Heart right ventricle (tissue), 16 donors: ENCODE results near the gene MFSD6. TPM values are rescaled to one million over a fixed set of nuclear protein-coding genes. Genes with fewer than 3 reads are reported as not detected.

Experiments used
- ATAC-seq, 8 donors: fragments of 200-7000 bp; cut with Tn5 transposase; one replicate each; pipeline ENCODE4 v1.9.1; 2020; ENCODE audit warnings: mild to moderate bottlenecking in 8 of 8, moderate library complexity in 8 of 8, moderate number of reproducible peaks in 1 of 8
- DNase-seq, 2 donors: peaks; one replicate each; pipeline ENCODE4 v3.0.0-alpha.2; 2020
- H3K27ac ChIP-seq, 10 donors: fragments of 200-600 bp; sonication (generic) in 2 of 10; one replicate each; pipeline versions ENCODE4 v1.5.0 to v1.8.0; 2020 to 2022; ENCODE audit warnings: mild to moderate bottlenecking in 3 of 10
- H3K27me3 ChIP-seq, 7 donors: fragments of 200-600 bp; one replicate each; pipeline ENCODE4 v1.8.0; 2021 to 2022; ENCODE audit warnings: mild to moderate bottlenecking in 2 of 7
- H3K36me3 ChIP-seq, 9 donors: fragments of 200-600 bp; sonication (generic) in 1 of 9; one replicate each; pipeline versions ENCODE4 v1.5.0 to v1.8.0; 2020 to 2022; ENCODE audit warnings: mild to moderate bottlenecking in 2 of 9
- H3K4me1 ChIP-seq, 9 donors: fragments of 200-600 bp; sonication (generic) in 1 of 9; one replicate each; pipeline versions ENCODE4 v1.5.0 to v1.8.0; 2020 to 2022; ENCODE audit warnings: mild to moderate bottlenecking in 4 of 9
- H3K4me3 ChIP-seq, 10 donors: fragments of 200-600 bp; sonication (generic) in 2 of 10; one replicate each; pipeline versions ENCODE4 v1.5.0 to v1.8.0; 2020 to 2022; ENCODE audit warnings: mild to moderate bottlenecking in 7 of 10, moderate library complexity in 2 of 10
- H3K9me3 ChIP-seq, 11 donors: fragments of 200-600 bp in 10 of 11; sonication (generic) in 2 of 11; one replicate each; pipeline versions ENCODE4 v1.5.0 to v1.8.0; 2013 to 2022; ENCODE audit warnings: mild to moderate bottlenecking in 2 of 11, control low read depth in 1 of 11, moderate library complexity in 1 of 11
- WGBS, 2 donors: extraction: QIAGEN DNeasy Blood & Tissue Kit; methylation state at CpG; one replicate each; pipeline ENCODE4 v1.1.7; 2013; ENCODE audit warnings: inconsistent platforms in 1 of 2; 5-methylcytosine and 5-hydroxymethylcytosine counted together
- intact Hi-C, 10 donors: fragments of 100-400 bp; cut with DNase I; formaldehyde crosslinking; loops; one replicate each; pipeline versions ENCODE4 v1.11.1 to v1.14.2; 2022
- polyA plus RNA-seq, 2 donors: library from polyadenylated mRNA; stranded (reverse); fragments of 200-250 nt; gene quantifications; one replicate each; pipeline ENCODE4 v1.2.3, GENCODE V29; 2013
- total RNA-seq, 10 donors: library from RNA; stranded (reverse); fragmentation: NEBNext Ultra II Directional in 3 of 10; extraction: Animal tissue kit (Norgen Biotek cat#: 25700) in 3 of 10; gene quantifications; one replicate each; pipeline versions ENCODE4 v1.2.1 to v1.2.4, GENCODE V29; 2021 to 2023
- TF ChIP-seq, protein P1 (sequence below), 9 donors: fragments of 200-600 bp; sonication (generic) in 2 of 9; IDR thresholded peaks; one replicate each; pipeline versions ENCODE4 v1.5.0 to v1.8.0; 2021 to 2022; ENCODE audit warnings: antibody characterized with exemption in 9 of 9, mild to moderate bottlenecking in 5 of 9, moderate library complexity in 1 of 9
- donor health status: Arrhythmogenic right ventricular cardiomyopathy.
- donor health status: ischemic (EF 13 %, LVEDD 7.1; RV severe dilation, severe dysfunction).
- donor health status: healthy with polysubstance abuse.
- donor health status: DM: no; HTN: yes; CAD: no.
- donor health status: DM: no; HTN: no; CAD: no.
- donor health status: ischemic (EF 25% LVEDD 6.9; RV normal size, moderate dysfunction).
- donor health status: ischemic (EF 25% LVEDD 5.7; RV mildly dilated, moderate dysfunction).
- donor health status: healthy.
- donor health status: DM: yes; HTN: yes; CAD: no.
- donor health status: Ischemic cardiomyopathy.
- donor health status: ischemic (EF 35%, LVEDD 5.7; RV mildly dilated, moderate dysfunction).
- donor health status: nonischemic (EF 11% LVEDD 7.7; RV severe dilation, severe dysfunction).
- donor health status: DM: yes; HTN: yes; CAD: no.
- donor health status: PGD.
- donor health status: ischemic (EF 29% LVEDD 5.4; RV normal size, mild dysfunction).
- donor health status: nonischemic (EF 23%, LVEDD 6.1; RV moderate dilation, normal function).

MFSD6 gene
- total and polyA plus RNA-seq, 12 donors, result 9.7 to 26.7 (median 15.9) TPM

DNA sequence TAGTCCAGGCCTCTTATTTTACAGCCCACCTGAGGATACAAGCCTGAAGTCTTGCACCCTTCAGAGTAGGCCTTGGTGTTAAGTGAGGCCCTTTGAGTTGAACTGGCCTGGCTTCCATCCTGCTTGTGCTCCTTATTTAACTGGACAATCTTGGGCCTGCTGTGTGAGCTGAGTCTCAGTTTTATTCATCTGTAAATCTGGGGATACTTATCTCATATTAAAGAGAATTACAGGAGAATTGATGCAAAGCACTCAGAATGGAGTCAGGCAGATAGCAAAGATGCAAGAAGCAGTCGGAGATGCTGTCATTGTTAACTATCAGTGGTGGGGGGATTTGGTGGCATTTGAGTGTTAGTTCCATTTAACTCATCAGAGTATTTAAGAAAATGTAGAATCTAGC is 36.8 kb downstream of the MFSD6 start:
- Histone ChIP-seq H3K9me3 (no peaks in the 10 kb centered on the region), H3K4me1 (peaks cover 5 to 77% (median 39%) of the 10 kb centered on the region in 9 donors), H3K27me3 (no peaks in the 10 kb centered on the region), H3K36me3 (no peaks in the 10 kb centered on the region), H3K4me3 (no peak overlapping the region), H3K27ac (no peak overlapping the region)
- TF ChIP-seq, protein P1, sequence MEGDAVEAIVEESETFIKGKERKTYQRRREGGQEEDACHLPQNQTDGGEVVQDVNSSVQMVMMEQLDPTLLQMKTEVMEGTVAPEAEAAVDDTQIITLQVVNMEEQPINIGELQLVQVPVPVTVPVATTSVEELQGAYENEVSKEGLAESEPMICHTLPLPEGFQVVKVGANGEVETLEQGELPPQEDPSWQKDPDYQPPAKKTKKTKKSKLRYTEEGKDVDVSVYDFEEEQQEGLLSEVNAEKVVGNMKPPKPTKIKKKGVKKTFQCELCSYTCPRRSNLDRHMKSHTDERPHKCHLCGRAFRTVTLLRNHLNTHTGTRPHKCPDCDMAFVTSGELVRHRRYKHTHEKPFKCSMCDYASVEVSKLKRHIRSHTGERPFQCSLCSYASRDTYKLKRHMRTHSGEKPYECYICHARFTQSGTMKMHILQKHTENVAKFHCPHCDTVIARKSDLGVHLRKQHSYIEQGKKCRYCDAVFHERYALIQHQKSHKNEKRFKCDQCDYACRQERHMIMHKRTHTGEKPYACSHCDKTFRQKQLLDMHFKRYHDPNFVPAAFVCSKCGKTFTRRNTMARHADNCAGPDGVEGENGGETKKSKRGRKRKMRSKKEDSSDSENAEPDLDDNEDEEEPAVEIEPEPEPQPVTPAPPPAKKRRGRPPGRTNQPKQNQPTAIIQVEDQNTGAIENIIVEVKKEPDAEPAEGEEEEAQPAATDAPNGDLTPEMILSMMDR (IDR thresholded peaks at IDR 0.05), result no peak
- no peak for DNase-seq
- intact Hi-C loops, result no loop called here
- ATAC-seq, result no peak
- 88 to 97% methylated on average over 1 of the region's 1 CpG for WGBS, 2 donors

DNA sequence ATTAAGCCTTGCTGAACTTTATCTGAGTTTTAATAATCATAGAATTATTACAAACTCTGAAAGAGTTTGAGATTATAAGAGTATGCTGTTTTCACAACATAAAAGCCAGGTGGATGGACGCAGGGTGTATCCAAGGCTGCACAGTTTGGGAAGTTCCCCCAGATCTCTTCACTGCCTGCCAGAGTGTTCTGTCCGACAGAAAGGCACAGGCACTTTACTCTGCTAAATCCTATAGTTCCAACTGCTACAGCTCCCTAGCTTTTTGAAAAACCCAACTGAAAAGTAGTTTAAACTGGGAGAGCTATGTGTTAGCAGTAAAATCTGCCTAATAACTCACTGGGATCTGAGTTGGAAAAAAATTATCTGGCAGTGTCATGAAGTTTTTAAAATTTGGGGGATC is 38.0 kb downstream of the MFSD6 start:
- Histone ChIP-seq H3K27ac (peak overlapping the region in 3 of 10 donors; percentile 7 to 23 (median 19)), H3K4me3 (no peak overlapping the region), H3K4me1 (peaks cover 5 to 65% (median 41%) of the 10 kb centered on the region in 9 donors), H3K36me3 (no peaks in the 10 kb centered on the region), H3K9me3 (no peaks in the 10 kb centered on the region), H3K27me3 (no peaks in the 10 kb centered on the region)
- intact Hi-C loops, result no loop called here
- WGBS, 2 donors, result 65 to 66% methylated on average over 2 of the region's 2 CpGs
- ATAC-seq, result peak in 1 of 8 donors; percentile 59
- TF ChIP-seq, protein P1 (IDR thresholded peaks at IDR 0.05), result no peak
- no peak for DNase-seq

DNA sequence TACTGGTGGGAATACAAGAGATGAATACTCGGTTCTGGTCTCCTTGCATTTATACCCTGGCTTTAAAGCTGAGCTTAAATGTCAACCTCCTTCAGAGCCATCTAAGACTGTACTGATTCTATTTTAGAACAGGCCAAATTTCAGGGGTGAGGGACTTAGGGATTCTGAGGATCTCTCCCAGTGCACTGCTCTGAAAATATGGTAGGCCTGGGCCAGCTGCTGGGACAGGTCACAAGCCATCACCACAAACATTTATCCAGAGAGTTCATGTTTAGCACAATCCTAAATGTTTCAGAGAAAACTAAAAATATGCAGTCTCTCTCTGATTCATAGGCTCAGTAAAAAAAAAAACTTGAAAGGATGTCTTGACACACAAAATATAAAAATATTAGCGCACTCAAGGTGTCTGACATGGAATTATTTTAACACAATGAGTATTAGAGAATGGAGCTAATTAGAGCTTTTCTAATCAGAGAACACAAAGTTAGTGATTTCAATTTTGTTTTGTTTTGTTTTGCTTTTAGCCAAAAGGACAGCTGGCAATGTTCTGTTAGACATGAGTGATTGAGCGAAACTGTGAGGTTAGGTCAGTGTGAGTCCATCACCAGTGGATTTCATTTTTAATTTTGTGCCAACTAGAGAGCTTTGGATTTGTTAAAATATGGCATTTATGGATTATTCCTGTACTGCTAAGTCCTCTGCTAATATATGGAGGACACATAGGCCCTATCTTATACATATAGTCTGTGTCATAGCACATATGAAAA is 38.8 kb downstream of the MFSD6 start:
- H3K4me1 ChIP-seq, result peaks cover 5 to 61% (median 37%) of the 10 kb centered on the region in 9 donors
- intact Hi-C loops, result no loop called here
- TF ChIP-seq, protein P1 (IDR thresholded peaks at IDR 0.05), result no peak
- H3K9me3 ChIP-seq, result no peaks in the 10 kb centered on the region
- DNase-seq, result no peak
- H3K36me3 ChIP-seq, result no peaks in the 10 kb centered on the region
- 85 to 92% methylated on average over 3 of the region's 3 CpGs for WGBS, 2 donors
- ATAC-seq, result peak in 4 of 8 donors; percentile 14 to 52 (median 27)
- H3K27me3 ChIP-seq, result no peaks in the 10 kb centered on the region
- H3K4me3 ChIP-seq, result no peak overlapping the region
- H3K27ac ChIP-seq, result peak overlapping the region in 3 of 10 donors; percentile 7 to 23 (median 19)

DNA sequence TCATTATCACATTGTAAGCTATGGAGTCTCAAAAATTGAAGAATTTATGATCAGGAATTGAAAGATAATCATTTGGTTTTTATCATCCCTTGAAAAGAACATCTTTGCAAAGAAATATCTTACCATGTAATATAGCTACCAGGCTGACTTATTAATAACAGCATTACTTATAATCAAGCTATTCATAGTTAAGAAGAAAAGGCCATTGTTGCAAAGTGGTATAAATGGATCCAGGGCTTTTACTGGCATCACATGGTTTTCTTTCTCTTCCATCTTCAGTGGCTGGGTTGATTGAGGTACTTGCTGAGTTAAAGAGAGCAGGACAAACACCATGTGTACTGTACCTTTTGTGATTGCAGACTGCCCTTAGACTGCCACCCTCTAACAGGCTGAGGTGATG is 39.6 kb downstream of the MFSD6 start:
- H3K27ac ChIP-seq, result no peak overlapping the region
- TF ChIP-seq, protein P1 (IDR thresholded peaks at IDR 0.05), result no peak
- DNase-seq (no peak), ATAC-seq (no peak)
- no peaks in the 10 kb centered on the region for H3K36me3 ChIP-seq
- peaks cover 5 to 52% (median 37%) of the 10 kb centered on the region in 9 donors for H3K4me1 ChIP-seq
- H3K4me3 ChIP-seq, result no peak overlapping the region
- H3K9me3 ChIP-seq, result no peaks in the 10 kb centered on the region
- intact Hi-C loops, result no loop called here
- H3K27me3 ChIP-seq, result no peaks in the 10 kb centered on the region
